Measurements from ENCODE around the gene PFKM. TPM values are rescaled to one million over a fixed set of nuclear protein-coding genes. Genes with fewer than 3 reads are reported as not detected.

Gene PFKM
- total and polyA plus RNA-seq, 9 of the 15 experiments (the other 6 are each of a cell fraction or from before 2014, with no cell fraction given), result 16.5 to 39.9 (median 31.7) TPM

- TF ChIP-seq, protein P1, sequence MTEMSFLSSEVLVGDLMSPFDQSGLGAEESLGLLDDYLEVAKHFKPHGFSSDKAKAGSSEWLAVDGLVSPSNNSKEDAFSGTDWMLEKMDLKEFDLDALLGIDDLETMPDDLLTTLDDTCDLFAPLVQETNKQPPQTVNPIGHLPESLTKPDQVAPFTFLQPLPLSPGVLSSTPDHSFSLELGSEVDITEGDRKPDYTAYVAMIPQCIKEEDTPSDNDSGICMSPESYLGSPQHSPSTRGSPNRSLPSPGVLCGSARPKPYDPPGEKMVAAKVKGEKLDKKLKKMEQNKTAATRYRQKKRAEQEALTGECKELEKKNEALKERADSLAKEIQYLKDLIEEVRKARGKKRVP (CRISPR knock-in tag; IDR thresholded peaks at IDR 0.05), result 0 out of 2 replicates have a peak, but pooled peaks have one; percentile 20
- TF ChIP-seq ZNF263 (CRISPR knock-in tag; IDR thresholded peaks at IDR 0.05; ENCODE audit: borderline replicate concordance) (0 out of 2 replicates have a peak, but pooled peaks have one; percentile 60), ATF7 (IDR thresholded peaks at IDR 0.05) (peak; percentile 24; the same call in 1 of the 2 replicates), NFRKB (IDR thresholded peaks at IDR 0.05; ENCODE audit: low read depth) (no peak; the same call in 1 of the 2 replicates), RERE (CRISPR knock-in tag; IDR thresholded peaks at IDR 0.05; ENCODE audit: borderline replicate concordance) (0 out of 2 replicates have a peak, but pooled peaks have one; percentile 31), NBN (IDR thresholded peaks at IDR 0.05; ENCODE audit: low read depth) (peak; percentile 73; the same call in 1 of the 2 replicates), SMARCA4 (IDR thresholded peaks at IDR 0.05) (0 out of 2 replicates have a peak, but pooled peaks have one; percentile 4), MAFK (IDR thresholded peaks at IDR 0.05; ENCODE audit: low read length) (peak; percentile 13; the same call in 1 of the 2 replicates), LEF1 (IDR thresholded peaks at IDR 0.05) (peak; percentile 74), CCAR2 (IDR thresholded peaks at IDR 0.05; ENCODE audit: low read depth, low read length) (no peak), EHMT2 (IDR thresholded peaks at IDR 0.05) (no peak), KDM1A (IDR thresholded peaks at IDR 0.05) (peak; percentile 84 to 93), ZNF232 (CRISPR knock-in tag; IDR thresholded peaks at IDR 0.05) (no peak), BHLHE40 (IDR thresholded peaks at IDR 0.05; ENCODE audit: low read length) (peak; percentile 80), TGIF2 (CRISPR knock-in tag; IDR thresholded peaks at IDR 0.05) (no peak), SPI1 (IDR thresholded peaks at IDR 0.05; ENCODE audit: borderline replicate concordance, low read depth, low read length) (0 out of 2 replicates have a peak, but pooled peaks have one; percentile 17), SOX6 (IDR thresholded peaks at IDR 0.05) (0 out of 2 replicates have a peak, but pooled peaks have one; percentile 14), ESRRA (IDR thresholded peaks at IDR 0.05; ENCODE audit: borderline replicate concordance, low read depth) (peak; percentile 71), NR2C1 (IDR thresholded peaks at IDR 0.05) (no peak), NR2C1 (tag; IDR thresholded peaks at IDR 0.05) (no peak), ZNF23 (CRISPR knock-in tag; IDR thresholded peaks at IDR 0.05) (peak; percentile 23; the same call in 1 of the 2 replicates), TAL1 (IDR thresholded peaks at IDR 0.05) (peak; percentile 4; the same call in 1 of the 2 replicates)
These were observed at the start of gene PFKM (continued) for GRCh38 chr12:48119078-48119833.
